NCI-H2196 treated with DMSO at 0.1 percent for 48 hours (cell line): Measurements from ENCODE around the gene NECTIN4.

Experiments used
- DNase-seq: peaks from one replicate; lab custom pipeline; 2025; ENCODE audit not compliant: unreplicated experiment; lab: John Stamatoyannopoulos, UW

NECTIN4 gene

GRCh38 chr1:161061419-161061818 lies 27.9 kb downstream of the NECTIN4 start:
- DNase-seq = no peak

DNA sequence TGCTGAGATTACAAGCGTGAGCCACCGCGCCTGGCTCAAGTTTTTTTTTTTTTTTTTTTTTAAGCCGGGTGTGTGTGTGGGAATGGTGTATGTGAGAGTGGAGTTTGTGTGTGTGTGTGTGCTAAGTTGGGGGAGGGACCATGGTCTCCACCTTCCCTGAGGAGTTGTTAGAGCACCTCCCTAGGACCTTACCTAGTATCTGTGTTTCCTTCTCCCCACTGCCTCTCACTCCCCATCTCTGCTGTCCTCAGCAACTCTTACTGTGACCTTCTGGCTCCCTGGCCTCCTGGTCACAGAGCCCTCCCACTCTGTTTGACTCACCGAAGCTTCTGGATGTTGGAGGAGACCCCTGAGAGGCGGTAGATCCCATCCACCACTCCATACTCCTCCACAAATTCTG lies 30.1 kb downstream of the NECTIN4 start:
- DNase-seq = no peak

- no peak for DNase-seq
These were observed 34.6 kb downstream of the NECTIN4 start for GRCh38 chr1:161054805-161055204.

DNA sequence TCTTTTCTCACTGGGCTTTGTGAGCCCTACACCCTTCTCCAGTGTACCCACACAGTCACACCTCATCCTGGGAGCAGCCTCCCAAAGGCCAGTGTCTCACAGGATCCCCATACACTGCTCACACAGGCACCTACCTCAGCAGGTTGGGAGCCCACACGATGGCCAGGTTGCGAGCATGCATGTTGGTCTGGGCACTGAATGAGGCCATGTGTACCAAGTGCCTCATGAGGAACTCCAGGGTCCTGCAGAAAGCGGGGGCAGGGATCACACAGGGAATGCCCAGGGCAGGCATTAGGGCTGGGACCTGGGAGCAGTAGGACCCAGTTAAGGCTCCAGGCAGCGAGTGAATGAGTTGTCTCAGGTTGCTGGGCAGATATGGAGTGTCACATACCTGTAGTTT lies 35.1 kb downstream of the NECTIN4 start:
- DNase-seq = no peak

DNA sequence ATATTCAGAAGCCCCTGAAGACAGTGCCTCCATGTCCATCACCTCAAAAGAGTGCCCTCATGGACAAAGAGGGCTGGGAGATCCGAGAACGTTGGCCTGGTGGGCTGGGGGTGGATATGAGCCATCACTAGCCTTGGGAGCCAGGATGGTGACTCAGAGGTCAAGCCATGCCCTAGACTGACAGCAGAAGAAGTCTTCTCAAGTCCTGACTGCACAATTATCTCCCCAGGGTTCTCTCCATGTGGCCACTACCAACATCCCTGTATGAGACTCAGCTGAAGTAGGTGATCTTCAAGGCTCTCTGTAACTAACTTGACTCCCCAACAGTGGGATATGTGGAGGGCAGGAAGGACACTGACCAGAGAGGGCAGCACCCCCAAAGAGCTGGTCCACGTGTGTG lies 36.5 kb downstream of the NECTIN4 start:
- DNase-seq = no peak

GRCh38 chr1:161051219-161051618 lies 38.1 kb downstream of the NECTIN4 start:
- no peak for DNase-seq

DNA sequence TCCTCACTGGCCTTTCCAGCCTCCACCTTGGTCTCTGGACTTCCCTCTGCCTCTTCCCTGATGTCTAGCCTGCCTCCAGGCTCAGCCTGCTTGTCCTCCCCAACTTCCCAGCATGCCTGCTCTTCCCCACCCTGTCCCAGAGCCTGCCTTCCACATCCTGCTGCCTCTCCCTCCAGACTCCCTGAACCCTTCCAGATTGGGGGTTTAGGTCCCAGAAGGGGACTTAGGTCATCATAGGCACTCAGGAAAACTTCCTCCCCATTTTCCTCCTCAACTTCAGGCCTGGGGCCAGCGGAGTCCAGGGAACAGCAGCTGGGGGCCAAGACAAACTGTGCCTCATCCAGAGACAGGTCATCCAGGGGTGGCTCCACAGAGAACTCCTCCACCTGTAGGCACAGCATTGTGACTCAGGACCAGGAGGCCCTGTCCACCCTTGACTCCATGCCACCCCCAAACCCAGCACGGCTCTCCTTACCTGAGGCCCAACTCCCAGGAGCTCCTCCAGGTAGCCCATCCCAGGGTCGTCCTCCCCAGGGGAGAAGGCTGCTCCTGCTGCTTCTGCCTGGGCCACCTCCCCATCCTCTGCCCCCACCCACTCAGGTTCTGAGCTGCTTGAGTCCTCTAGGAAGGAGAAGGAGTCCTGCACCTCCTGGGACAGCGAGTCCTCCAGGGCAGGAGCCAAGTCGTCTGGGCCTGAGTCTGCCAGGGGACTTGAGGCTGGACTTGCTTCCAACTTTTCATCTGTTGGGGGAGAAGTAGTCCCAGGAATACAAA lies 40.2 kb downstream of the NECTIN4 start:
- no peak for DNase-seq

DNA sequence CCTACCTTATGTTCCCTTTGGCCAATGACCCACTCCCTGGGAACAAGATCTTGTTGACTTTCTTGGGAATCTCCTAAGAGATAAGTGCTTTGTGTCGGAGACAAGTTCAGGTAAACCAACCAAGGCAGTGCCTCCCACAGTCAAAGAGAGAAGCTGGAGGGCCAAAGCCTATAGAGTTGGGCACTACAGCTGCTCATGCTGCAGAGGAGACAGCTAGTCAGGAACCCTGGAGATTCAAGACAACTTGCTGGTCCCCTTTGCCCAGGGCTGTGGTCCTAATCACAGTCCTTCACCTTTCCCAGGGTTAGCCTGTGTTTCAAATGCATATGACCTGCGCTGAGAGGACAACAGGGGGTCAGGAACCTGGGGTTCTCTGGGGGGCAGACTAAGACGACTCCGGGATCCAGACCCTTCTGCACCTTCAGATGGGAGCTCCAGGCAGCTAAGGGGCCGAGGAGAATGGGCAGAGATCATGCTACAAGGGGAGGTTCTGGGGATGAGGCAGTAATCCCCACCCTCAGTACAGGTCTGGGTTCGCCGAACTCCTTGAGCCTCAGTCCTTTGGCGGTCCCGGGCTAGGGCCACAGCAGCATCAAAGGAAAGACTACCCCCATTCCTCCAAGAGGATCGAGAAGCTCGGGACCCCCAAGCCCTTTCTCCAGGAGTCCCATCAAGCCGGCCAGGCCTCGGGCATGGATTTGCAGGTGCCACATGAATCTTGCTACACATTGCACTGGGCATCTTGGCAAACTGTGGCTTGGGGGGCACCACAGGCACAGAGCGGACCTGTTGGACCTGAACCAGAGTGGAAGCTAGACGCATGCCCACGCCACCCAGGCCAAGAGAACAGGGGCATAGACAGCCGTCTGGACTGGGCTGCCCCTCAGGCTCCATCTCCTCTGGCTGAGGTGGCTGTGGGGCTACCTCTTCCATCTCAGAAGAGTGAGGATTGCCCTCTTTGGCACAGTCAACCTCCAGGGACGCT lies 41.6 kb downstream of the NECTIN4 start:
- no peak for DNase-seq

DNA sequence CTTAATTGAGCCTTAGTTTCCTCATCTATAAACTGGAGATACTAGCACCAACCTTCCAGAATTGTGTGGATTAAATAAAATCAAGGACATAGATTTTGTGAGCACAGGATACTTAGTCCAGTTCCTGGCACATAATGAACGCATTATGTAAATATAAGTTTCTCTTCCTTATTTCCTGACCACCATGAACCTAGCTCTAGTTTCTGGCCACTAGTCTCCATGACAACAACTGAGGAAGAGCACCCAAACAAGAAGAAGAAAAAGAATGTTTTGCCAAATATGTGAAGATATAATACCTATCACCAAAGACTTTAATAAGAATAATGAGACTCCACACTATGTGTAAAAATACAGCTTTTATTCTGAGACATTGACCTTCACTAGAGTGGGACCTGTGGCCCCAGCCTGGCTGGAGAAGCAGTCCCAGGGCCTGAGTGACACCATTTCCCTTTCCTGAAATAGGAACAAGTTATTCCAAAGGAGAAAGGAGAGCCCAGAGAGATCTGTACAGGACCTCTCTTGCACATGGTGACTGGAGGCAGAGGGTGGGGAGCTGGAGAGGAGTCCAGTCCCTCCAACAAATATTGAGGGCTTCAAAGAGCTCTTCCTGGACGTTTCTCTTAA lies 42.6 kb downstream of the NECTIN4 start:
- no peak for DNase-seq

GRCh38 chr1:161045736-161046604 lies 43.4 kb downstream of the NECTIN4 start, which contains the start of gene USF1:
Gene USF1 (minus strand): TSS chr1:161045977. CDS start chr1:161043275, 2,702 bp downstream.
- peak; percentile 90 for DNase-seq

DNA sequence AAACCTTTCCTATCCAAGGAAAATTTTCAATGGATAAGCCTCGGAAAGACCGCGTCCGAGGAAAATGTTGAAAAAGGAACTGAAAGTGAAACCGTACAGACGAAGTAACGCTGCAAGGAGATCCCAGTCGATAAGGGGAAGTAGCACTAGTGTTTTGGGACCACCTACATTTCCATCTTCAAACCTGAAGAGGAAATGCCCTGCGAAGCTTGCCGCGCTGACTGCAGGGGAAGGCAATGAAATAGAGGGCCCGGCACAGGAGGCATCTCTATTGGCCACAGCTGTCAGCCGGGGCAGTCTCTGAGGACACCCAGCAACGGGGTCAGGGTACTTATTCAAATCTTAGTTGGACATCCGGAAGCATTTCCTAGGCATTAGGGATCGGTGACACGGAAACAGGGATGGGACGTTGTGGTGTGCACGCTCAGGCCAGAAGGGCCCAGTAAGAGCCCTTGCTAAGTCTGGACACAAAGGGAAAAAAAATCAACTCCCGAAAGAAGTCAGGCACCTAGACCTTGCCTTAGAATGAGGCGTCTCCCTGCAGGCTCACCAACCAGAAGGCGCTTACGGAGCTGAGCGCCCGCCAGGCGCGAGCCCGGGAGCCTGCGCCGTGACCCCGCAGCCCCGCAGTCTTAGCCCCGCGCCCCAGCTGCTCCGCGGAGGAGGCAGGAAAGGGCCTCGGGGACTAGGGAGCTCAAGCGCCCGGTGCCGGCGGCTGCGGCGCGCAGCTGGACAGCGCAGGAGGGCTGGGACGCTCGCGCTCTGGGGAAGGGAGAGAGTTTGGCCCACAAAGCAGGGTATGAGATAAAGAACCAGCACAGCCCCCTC lies 44.2 kb downstream of the NECTIN4 start:
- DNase-seq = no peak

- no peak for DNase-seq
These were observed 44.8 kb downstream of the NECTIN4 start for GRCh38 chr1:161044535-161044907.

GRCh38 chr1:161039546-161039945 lies 49.8 kb downstream of the NECTIN4 start:
- no peak for DNase-seq

GRCh38 chr1:161039154-161039545 lies 50.2 kb downstream of the NECTIN4 start:
- DNase-seq = no peak

DNA sequence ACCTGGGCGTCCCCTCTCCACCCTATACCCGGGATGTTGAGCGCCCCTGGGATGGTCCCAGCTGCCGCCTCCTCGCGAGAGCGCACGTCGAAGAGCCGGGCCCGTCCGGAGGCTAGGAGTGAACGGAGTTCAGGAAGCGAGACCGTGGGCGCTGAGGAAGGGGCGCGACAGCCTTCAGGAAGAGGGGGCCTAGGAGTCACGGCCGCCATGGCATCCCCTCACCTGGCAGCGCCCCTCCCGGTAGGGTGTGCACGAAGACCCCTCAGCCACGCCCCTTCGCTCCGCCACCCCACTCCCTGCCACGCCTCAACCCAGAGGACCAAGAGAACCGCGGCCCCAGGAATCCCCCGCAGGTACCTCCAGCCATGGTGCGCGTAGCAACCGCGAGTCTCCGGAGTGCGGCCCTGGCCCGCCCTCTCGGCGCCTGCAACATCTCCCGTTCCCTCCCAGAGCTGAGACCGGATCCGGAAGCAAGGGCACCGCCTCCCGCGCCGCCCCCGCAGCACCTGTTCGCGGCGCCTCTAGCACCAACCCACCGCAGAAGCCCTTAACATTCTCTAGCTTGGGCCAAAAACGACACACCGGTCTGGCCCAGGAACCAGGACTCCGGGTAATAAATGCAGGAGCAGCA lies 50.7 kb downstream of the NECTIN4 start, which contains the start of gene TSTD1:
TSTD1 (minus strand) TSS at position 442 of the 631 bp plus-strand sequence; CDS start at position 367, 75 bp downstream.
- DNase-seq = peak; percentile 77

DNA sequence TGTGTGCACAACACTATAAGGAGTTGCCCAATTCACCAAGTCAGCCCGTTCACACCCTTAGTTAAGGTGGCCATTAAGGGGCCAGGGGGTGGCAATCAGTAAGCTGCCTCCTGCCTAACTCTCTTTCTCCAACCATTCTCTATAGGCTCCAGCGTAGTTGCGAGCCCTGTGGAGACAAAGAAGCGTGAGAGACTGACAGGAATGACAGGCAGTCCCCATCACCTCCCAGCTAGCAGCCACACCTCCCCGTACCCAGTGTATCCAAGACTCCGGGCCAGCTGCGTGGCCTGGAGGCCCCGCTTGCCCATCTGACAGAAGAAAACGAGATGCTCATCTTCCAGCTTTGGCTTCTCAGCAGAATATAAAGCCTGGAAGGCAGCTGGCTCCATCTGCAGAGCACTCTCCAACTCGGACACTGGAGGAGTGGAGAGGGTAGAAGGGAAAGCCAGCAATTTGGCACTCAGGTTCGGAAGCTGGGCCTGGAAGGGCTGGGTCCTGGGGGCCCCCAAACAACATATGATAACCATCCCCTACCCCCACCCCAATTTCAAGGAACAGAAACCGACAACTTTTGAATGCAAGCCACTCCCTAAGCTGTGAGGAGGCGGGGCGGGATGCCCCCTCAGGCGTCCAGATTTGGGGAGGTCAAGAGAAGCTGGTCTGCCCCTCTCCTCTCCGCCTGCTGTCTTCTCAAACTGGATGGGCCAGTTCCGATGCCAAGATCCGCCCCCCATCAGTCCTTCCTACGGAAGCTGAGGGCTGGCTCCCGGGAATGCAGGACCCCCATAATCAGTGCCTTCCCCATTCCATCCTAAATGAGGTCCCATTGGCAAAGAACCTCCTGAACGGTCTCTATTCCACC lies 51.5 kb downstream of the NECTIN4 start:
- DNase-seq = peak; percentile 14

- no peak for DNase-seq
These were observed 55.6 kb downstream of the NECTIN4 start for GRCh38 chr1:161033751-161034150.

DNA sequence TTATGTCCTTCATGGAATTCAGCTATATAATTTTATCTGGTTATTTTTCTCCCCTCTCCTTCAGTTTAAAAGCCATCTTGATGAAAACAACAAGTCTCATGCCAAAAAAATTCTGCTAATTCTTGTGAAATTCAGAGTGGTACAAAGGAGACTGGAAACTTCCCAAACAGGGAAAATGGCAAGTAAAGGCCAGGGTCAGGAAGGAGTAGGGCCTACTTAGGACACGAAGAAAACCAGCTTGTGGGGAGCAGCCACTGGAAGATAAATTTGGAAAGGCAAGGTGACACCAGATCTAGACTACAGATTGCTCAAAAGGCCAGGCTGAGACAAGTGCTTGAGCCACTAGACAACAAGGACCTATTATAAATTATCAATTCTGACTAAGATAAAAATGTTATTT lies 56.9 kb downstream of the NECTIN4 start:
- no peak for DNase-seq
